IPS-18a (cell line): ENCODE measurements around the gene ACP5.
A peak's percentile ranks its signal among the peaks of the same experiment; 100 is the strongest.
"Not testable (repeated sequence)": the region's sequence is repeated elsewhere in the genome, so short reads cannot be mapped to it uniquely, and the experiment has no call there.

Experiments
- H3K27ac ChIP-seq: one replicate; pipeline ENCODE4 v1.5.1; 2013; ENCODE audit warnings: low read length
- H3K27me3 ChIP-seq: one replicate; pipeline ENCODE4 v1.6.1; 2013; ENCODE audit warnings: mild to moderate bottlenecking, low read length; ENCODE audit not compliant: control insufficient read depth, insufficient read depth
- H3K36me3 ChIP-seq: one replicate; pipeline ENCODE4 v1.6.1; 2013; ENCODE audit warnings: low read depth, low read length; ENCODE audit not compliant: control insufficient read depth
- H3K4me1 ChIP-seq: one replicate; pipeline ENCODE4 v1.6.1; 2013; ENCODE audit warnings: low read depth, low read length; ENCODE audit not compliant: control insufficient read depth
- H3K4me3 ChIP-seq: one replicate; pipeline ENCODE4 v1.5.1; 2013; ENCODE audit warnings: low read length
- H3K9ac ChIP-seq: one replicate; pipeline ENCODE4 v1.6.1; 2013; ENCODE audit warnings: mild to moderate bottlenecking, low read length, moderate library complexity
- H3K9me3 ChIP-seq: one replicate; pipeline ENCODE4 v1.6.1; 2013; ENCODE audit warnings: low read depth, low read length; ENCODE audit not compliant: control insufficient read depth

The ACP5 gene

DNA sequence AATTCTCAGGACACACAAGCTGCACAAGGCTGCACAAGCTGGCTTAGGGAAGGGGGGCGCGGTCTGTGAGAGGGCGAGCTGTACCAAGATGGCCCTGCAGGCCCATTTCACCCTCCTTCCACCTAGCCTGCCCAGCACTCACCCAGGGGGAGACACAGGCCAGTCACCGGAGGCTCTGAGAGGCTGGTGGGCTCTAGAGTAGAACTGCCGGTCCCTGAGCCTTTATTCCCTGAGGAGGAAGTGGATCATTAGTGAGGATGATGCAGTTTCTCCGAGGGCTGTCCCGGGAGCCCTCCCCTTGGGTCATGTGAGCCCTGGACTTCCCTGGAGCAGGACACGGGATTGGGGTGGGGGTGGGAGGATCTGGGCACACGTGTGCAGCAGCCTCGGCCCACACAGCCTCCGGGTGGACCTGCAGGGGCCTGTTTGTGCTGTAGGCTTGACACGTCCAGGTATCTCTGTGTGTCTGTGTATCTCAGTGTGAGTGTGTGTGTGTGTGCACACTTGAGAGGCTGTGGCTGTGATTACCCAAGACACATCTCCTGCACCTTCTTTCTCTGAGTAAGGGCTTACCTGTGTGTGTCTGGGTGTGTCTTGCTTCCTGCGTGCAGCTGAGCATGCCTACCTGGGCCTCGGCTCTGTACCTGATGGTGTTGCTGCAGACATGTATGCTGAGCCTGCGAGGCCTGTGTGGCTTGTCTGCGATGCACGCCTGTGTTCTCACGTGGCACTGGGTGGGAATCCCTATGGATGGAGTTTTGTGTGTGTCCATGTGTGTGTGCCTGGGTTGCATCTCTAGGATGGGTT is at the start of gene ACP5:
ACP5 (minus strand) TSS at position 195 of the 807 bp plus-strand sequence. CDS start 328 bp downstream, outside the sequence.
- Histone ChIP-seq H3K4me3 (peak within 1 kb of the TSS; percentile 43), H3K9ac (no peak within 1 kb of the TSS), H3K36me3 (no peaks in the 10 kb centered on the region), H3K27me3 (no peaks in the 10 kb centered on the region), H3K27ac (no peak within 1 kb of the TSS), H3K4me1 (no peaks in the 10 kb centered on the region), H3K9me3 (no peaks in the 10 kb centered on the region)

DNA sequence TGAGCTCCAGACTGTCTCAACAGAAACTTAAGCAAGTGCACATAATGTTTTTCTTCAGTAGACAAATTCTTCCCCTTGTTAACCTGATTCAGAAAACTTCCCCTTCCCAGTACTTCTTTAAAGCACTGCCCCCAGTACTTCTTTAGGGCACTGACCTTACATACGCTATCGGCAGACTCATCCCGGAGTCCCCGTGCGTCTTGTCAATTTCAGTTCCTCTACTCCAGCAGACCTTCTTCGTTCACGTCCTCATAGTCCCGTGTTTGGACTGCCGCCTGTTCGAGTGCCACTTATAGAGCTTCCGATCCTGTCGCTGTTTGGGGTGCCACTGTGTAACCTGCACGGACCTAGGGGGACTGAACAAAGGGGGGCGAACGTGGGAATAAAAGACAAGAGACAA is 48.8 kb upstream of the ACP5 start:
- Histone ChIP-seq H3K4me3 (no peak overlapping the region), H3K27ac (no peak overlapping the region), H3K9ac (no peak overlapping the region)

DNA sequence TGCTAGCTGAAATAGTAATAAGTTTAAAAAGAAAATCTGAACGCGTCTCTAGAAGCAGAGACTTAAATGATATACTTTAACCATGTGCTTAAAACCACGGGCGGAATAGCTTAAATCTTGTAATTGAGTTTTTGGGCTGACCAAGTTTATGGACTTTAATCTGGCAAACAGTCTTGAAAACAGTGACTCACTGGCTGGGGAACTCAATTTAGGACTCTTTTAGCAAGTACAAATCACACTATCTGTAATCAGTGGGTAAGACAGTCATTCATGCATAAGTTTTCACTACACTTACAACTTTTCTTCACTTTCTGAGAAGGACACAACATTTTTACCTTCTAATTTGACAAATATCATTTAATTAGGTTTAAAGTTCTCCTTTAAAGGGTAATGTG is 46.6 kb upstream of the ACP5 start:
- peaks cover 10% of the 10 kb centered on the region for H3K27me3 ChIP-seq
- no peak overlapping the region for H3K27ac ChIP-seq
- peaks cover 2% of the 10 kb centered on the region for H3K4me1 ChIP-seq
- no peak overlapping the region for H3K9ac ChIP-seq
- H3K36me3 ChIP-seq: peaks cover 16% of the 10 kb centered on the region
- H3K4me3 ChIP-seq: peak overlapping the region; percentile 42
- H3K9me3 ChIP-seq: no peaks in the 10 kb centered on the region

More for the DNA sequence above, 48.8 kb upstream of the ACP5 start:
- Histone ChIP-seq H3K9me3 (no peaks in the 10 kb centered on the region), H3K4me1 (peaks cover 2% of the 10 kb centered on the region), H3K36me3 (no peaks in the 10 kb centered on the region), H3K27me3 (peaks cover 10% of the 10 kb centered on the region)

DNA sequence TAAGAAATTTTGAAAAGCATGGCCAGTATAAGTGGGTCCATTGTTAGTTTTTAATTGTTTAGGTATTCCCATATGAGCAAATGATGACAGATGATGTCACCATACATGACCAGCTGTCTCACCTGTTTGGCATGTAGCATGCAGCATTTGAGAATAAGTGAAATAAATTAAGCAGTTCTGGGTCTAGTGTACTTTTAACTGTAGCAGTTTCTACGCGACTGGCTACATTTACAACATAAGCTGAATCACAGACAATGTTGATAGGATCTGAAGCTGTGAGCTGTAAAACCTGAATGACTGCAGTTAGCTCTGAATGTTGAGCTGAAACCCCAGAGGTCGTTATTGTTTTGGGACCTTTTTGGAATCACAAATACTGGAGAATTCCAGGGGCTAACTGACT is 45.0 kb upstream of the ACP5 start:
- H3K36me3 ChIP-seq: peaks cover 33% of the 10 kb centered on the region
- H3K4me3 ChIP-seq, H3K27me3 ChIP-seq, H3K9ac ChIP-seq, H3K4me1 ChIP-seq, H3K27ac ChIP-seq: not testable (repeated sequence)
- peaks cover 11% of the 10 kb centered on the region for H3K9me3 ChIP-seq

DNA sequence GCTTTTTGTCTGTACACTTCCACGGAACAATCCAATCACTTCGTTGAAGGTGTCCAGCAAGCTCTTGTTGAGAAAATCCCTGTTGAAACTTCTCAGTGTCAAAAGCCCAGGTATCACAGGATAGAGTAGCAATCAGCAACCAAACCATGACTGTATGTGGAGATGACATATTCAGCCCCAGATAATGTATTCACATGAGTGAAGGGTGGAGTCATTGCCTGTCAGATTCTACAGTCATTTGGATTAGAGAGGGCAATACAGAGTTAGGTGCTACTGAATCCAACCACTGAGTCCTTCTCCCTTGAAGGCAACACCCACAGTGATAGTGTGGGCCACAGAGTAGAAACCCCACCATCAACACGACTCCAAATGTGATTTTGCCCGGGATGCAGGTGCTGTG is 43.1 kb upstream of the ACP5 start:
- H3K4me1 ChIP-seq: peaks cover 2% of the 10 kb centered on the region
- no peak overlapping the region for H3K4me3 ChIP-seq
- H3K27me3 ChIP-seq: peaks cover 10% of the 10 kb centered on the region
- H3K27ac ChIP-seq: no peak overlapping the region
- no peak overlapping the region for H3K9ac ChIP-seq
- peaks cover 25% of the 10 kb centered on the region for H3K9me3 ChIP-seq
- H3K36me3 ChIP-seq: peaks cover 47% of the 10 kb centered on the region

DNA sequence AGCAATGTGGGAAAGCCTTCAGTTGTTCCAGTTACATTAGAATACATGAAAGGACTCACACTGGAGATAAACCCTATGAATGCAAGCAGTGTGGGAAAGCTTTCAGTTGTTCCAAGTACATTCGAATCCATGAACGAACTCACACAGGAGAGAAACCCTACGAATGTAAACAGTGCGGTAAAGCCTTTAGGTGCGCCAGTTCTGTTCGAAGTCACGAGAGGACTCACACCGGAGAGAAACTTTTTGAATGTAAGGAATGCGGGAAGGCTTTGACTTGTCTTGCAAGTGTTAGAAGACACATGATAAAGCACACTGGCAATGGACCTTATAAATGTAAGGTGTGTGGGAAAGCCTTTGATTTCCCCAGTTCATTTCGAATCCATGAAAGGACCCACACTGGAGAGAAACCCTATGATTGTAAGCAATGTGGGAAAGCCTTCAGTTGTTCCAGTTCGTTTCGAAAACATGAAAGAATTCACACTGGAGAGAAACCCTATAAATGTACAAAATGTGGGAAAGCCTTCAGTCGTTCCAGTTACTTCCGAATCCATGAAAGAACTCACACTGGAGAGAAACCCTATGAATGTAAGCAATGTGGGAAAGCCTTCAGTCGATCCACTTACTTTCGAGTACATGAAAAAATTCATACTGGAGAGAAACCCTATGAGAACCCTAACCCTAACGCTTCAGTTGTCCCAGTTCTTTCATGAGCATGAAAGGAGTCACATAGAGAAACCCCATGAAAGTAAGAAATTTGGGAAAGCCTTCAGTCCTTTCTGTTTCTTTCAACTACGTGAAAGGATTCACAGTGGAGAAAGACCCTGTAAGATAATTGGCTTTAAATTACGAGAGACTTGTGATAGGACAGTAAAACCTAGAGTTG is 40.0 kb upstream of the ACP5 start:
- peaks cover 25% of the 10 kb centered on the region for H3K9me3 ChIP-seq
- peaks cover 55% of the 10 kb centered on the region for H3K36me3 ChIP-seq

DNA sequence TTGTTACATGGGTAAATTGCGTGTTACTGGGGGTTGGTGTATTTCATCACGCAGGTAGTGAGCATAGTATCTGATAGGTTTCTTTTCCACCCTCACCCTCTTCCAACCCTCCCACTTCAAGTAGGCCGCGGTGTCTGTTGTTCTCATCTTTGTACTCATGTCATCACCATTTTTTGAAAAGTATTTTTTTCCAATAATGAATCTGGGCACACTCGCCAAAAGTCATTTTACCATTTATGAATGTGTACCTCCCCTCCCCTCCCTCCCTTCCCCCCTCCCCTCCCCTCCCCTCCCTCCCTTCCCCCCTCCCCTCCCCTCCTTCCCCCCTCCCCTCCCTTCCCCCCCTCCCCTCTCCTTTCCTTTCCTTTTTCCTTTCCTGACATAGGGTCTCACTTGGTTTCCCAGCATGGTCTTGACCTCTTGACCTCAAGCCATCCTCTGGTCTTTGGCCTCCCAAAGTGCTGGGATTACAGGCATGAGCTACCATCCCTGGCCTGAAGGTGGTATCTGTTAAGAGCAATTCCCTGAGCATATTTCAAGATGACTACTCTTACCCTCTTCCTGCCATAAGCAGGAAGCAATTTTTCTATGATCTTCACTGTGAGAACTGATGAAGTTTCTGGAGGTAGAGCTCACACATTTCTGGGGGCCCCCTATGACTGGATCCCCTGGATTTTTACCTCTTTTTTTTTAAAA is 35.5 kb upstream of the ACP5 start:
- Histone ChIP-seq H3K9ac (no peak overlapping the region), H3K4me3 (no peak overlapping the region), H3K27me3 (no peaks in the 10 kb centered on the region), H3K27ac (no peak overlapping the region), H3K36me3 (peaks cover 27% of the 10 kb centered on the region), H3K4me1 (peaks cover 5% of the 10 kb centered on the region), H3K9me3 (peaks cover 19% of the 10 kb centered on the region)

More for the DNA sequence above, 40.0 kb upstream of the ACP5 start:
- H3K27me3 ChIP-seq: no peaks in the 10 kb centered on the region
- no peak overlapping the region for H3K9ac ChIP-seq
- H3K4me1 ChIP-seq: no peaks in the 10 kb centered on the region
- no peak overlapping the region for H3K4me3 ChIP-seq
- no peak overlapping the region for H3K27ac ChIP-seq

DNA sequence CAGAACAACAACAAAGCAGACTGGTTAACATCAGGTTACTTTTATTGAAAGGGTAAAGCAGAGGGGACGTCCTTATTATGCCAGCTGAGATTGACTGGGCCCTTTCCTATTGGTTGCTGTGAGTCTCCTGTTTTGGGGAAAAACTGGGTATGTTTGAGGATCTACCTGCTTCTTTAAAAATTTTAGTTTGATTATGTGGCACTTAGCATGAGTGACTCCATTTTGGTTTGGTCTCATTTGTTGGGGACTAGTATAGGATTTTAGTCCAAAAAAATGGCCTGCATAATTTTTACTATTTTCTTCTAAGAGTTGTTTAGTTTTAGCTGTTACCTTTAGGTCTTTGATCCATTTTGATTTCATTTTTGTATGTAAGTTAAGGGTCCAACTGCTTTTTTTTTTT is 34.3 kb upstream of the ACP5 start:
- H3K9me3 ChIP-seq: peaks cover 9% of the 10 kb centered on the region
- H3K9ac ChIP-seq: no peak overlapping the region
- no peak overlapping the region for H3K27ac ChIP-seq
- no peaks in the 10 kb centered on the region for H3K27me3 ChIP-seq
- H3K4me3 ChIP-seq: no peak overlapping the region
- H3K36me3 ChIP-seq: peaks cover 15% of the 10 kb centered on the region
- H3K4me1 ChIP-seq: peaks cover 5% of the 10 kb centered on the region

DNA sequence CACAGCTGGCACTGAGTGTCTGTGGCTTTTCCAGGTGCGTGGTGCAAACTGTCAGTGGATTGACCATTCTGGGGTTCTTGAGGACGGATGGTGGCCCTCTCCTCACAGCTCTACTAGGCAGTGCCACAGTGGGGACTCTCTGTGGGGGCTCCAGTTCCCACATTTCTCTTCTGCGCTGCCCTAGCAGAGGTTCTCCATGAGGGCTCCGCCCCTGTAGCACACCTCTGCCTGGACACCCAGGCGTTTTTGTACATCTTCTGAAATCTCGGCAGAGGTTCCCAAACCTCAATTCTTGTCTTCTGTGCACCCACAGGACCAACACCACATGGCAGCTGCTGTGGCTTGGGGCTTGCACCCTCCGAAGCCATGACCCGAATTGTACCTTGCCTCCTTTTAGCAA is 29.0 kb upstream of the ACP5 start:
- no peaks in the 10 kb centered on the region for H3K27me3 ChIP-seq
- peaks cover 6% of the 10 kb centered on the region for H3K9me3 ChIP-seq
- H3K4me3 ChIP-seq: no peak overlapping the region
- H3K4me1 ChIP-seq: peaks cover 10% of the 10 kb centered on the region
- H3K36me3 ChIP-seq: peaks cover 9% of the 10 kb centered on the region
- no peak overlapping the region for H3K9ac ChIP-seq
- H3K27ac ChIP-seq: no peak overlapping the region

DNA sequence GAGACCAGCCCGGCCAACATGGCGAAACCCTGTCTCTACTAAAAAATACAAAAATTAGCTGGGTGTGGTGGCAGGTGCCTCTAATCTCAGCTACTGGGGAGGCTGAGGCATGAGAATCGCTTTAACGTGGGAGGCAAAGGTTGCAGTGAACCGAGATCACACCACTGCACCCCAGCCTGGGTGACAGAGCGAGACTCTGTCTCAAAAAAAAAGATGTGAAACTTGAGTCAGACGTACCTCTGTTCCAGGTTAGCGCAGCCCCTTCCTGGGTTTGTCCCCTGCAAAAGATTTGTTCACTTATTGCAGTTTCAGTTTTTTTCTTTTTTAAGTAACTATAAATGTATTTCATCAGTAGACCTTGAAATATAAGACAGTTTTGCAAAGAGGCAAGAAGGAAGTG is 22.3 kb upstream of the ACP5 start:
- not testable (repeated sequence) for H3K9me3 ChIP-seq, H3K4me3 ChIP-seq

DNA sequence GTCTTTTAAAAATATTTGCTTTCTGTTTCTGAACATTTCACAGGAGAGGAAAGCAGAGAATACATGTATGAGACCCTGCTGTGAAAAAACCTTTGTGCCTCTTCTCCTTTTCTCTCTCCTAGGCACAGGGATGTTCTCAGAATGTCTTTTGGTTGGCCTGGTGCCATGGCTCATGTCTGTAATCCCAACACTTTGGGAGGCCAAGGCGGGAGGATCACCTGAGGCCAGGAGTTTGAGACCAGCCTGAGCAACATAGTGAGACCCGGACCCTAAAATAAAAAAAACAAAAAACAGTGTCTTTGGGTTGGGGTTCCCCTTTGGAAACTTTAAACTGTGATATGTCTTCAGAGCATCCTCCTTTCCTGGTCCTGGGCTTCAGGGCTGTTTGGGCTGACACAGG is 21.3 kb upstream of the ACP5 start:
- Histone ChIP-seq H3K4me1 (peaks cover 7% of the 10 kb centered on the region), H3K4me3 (peak overlapping the region; percentile 98), H3K27me3 (no peaks in the 10 kb centered on the region), H3K9me3 (no peaks in the 10 kb centered on the region), H3K36me3 (no peaks in the 10 kb centered on the region), H3K9ac (peak overlapping the region; percentile 92), H3K27ac (no peak overlapping the region)

More for the DNA sequence above, 22.3 kb upstream of the ACP5 start:
- H3K36me3 ChIP-seq, H3K27me3 ChIP-seq, H3K4me1 ChIP-seq, H3K9ac ChIP-seq, H3K27ac ChIP-seq: not testable (repeated sequence)
